Eye (tissue), 1 donor: ENCODE results near the gene EFCAB8.
A peak's percentile ranks its signal among the peaks of the same experiment; 100 is the strongest.
"Not testable (repeated sequence)": the region's sequence is repeated elsewhere in the genome, so short reads cannot be mapped to it uniquely, and the experiment has no call there.

Experiments used
- DNase-seq: peaks from one replicate; pipeline ENCODE4 v3.0.0-alpha.2; 2015

EFCAB8 gene

GRCh38 chr20:32974204-32975064 is 115.7 kb downstream of the EFCAB8 start:
- not testable (repeated sequence) for DNase-seq

- not testable (repeated sequence) for DNase-seq
These were observed 116.4 kb downstream of the EFCAB8 start for GRCh38 chr20:32975121-32975520.

GRCh38 chr20:32975698-32976674 is 117.3 kb downstream of the EFCAB8 start:
- DNase-seq = no peak

GRCh38 chr20:32976746-32977145 is 118.0 kb downstream of the EFCAB8 start:
- no peak for DNase-seq

GRCh38 chr20:32977281-32978008 is 118.7 kb downstream of the EFCAB8 start:
- no peak for DNase-seq

DNA sequence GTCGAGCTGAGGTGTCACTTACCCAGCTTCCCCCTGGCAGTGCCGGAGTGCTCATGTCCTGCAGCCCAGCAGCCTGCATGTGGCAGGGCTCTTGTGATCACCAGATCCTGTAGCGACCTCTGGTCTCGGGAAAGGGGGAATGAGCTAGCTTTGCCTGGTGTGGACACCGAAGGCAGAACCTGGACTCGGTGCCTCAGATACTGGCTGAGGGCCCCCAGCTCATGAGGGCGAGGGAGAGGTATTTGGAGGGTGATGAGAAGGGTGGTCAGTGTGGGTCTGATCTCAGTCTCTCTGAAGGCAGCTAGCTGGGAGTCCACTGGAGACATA is 119.2 kb downstream of the EFCAB8 start:
- DNase-seq = no peak

GRCh38 chr20:32979201-32979998 is 120.7 kb downstream of the EFCAB8 start:
- no peak for DNase-seq

GRCh38 chr20:32980131-32980941 is 121.6 kb downstream of the EFCAB8 start:
- peak; percentile 63 for DNase-seq

GRCh38 chr20:32980990-32981389 is 122.3 kb downstream of the EFCAB8 start:
- DNase-seq = no peak

- DNase-seq = peak; percentile 45
These were observed 124.1 kb downstream of the EFCAB8 start for GRCh38 chr20:32982617-32983458.

DNA sequence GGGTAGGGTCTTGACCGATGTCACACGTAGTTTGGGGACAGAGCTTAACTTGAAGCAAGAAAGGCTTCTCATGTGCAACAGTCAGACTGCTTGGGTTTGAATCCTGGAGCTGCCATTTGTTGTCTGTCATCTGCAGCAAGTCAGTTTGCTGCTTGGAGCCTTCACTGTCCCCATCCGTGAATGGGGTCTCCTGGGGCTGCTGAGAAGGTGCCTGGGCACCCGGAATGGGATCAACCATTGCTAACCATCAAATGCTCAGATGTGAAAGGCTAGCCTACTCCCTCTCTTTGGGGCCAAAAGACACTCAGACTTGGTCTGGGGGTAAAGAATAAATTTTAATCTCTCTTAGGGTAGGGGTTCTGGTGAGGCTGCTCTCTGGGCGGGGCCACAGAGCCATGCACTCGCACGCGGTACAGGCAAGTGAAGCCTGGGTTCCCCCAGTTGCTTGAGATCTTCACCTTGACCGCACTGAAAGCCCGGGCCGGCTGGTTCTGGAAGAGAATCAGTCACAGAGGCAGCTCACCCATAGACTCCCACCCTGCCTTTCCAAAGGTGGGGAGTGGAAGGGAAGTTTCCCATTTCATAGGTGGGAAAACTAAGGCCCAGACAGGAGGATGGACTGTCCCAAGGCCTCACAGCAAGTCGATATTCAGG is 124.9 kb downstream of the EFCAB8 start:
- DNase-seq = no peak

- DNase-seq = no peak
These were observed 125.5 kb downstream of the EFCAB8 start for GRCh38 chr20:32984196-32984595.

- no peak for DNase-seq
These were observed 126.1 kb downstream of the EFCAB8 start for GRCh38 chr20:32984631-32985354.

- no peak for DNase-seq
These were observed 126.9 kb downstream of the EFCAB8 start for GRCh38 chr20:32985596-32985995.

DNA sequence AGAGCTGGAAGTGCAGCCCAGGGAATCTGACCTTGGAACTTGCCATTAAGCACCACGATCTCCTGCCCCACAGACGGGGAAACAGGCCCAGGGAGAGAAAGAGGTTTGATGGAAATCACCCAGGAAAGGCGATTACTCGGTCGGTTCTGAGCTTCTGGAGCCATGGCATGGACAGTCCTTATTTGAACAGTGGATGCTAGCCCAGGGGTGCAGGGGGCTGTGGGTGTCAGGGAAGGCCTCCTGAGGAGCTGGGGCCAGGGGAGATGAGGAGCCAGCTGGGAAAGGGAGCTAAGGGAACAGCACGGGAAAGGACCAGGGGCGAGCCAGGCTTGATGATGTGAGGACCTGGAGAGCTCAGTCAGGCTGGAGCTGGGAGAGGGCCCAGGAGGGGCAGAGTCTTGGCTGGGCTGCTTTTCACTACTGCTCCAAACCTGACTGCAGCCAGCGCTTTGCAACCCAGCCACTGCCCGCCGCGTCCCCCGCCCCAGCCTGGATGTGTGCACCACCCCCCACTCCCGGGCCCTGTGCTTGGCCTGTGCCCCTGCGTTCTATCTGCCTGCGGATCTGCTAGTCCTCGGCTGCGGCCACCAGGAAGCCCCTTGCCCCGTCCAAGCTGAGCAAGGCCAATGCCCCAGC is 127.7 kb downstream of the EFCAB8 start:
- DNase-seq = no peak

- DNase-seq = no peak
These were observed 128.5 kb downstream of the EFCAB8 start for GRCh38 chr20:32987044-32987825.

GRCh38 chr20:32988008-32988407 is 129.3 kb downstream of the EFCAB8 start:
- no peak for DNase-seq
